CD14-positive monocyte (primary cell): ENCODE data around the gene IGFBP6. TPM values are rescaled to one million over a fixed set of nuclear protein-coding genes. Genes with fewer than 3 reads are reported as not detected.

Experiments
- DNase-seq, 3 donors: peaks; one replicate each; pipeline ENCODE4 v3.0.0-alpha.2; 2011 to 2022
- H2AFZ ChIP-seq: 2 replicates; pipeline ENCODE4 v1.6.0; 2012; ENCODE audit warnings: mild to moderate bottlenecking, low read depth, low read length, inconsistent platforms; ENCODE audit not compliant: insufficient read depth, poor library complexity, severe bottlenecking
- H3K27ac ChIP-seq, 2 donors: 1 replicate in 1 of 2; 2 replicates in 1 of 2; pipeline ENCODE4 v1.5.1; 2012 to 2013; ENCODE audit warnings: low read length in 2 of 2, control low read depth in 1 of 2, inconsistent platforms in 1 of 2, low read depth in 1 of 2, mild to moderate bottlenecking in 1 of 2
- H3K27me3 ChIP-seq, 2 donors: one replicate each; pipeline versions ENCODE4 v1.6.0 to v1.6.1; 2011 to 2013; ENCODE audit warnings: low read length in 2 of 2; ENCODE audit not compliant: control insufficient read depth in 2 of 2, insufficient read depth in 2 of 2
- H3K36me3 ChIP-seq, 2 donors: replicated peaks in 1 of 2; 1 replicate in 1 of 2; 2 replicates in 1 of 2; pipeline versions ENCODE4 v1.5.1 to v1.6.1; 2012 to 2013; ENCODE audit warnings: low read length in 2 of 2, control low read depth in 1 of 2, inconsistent platforms in 1 of 2, mild to moderate bottlenecking in 1 of 2; ENCODE audit not compliant: insufficient read depth in 2 of 2, control insufficient read depth in 1 of 2
- H3K4me1 ChIP-seq, 2 donors: 1 replicate in 1 of 2; 2 replicates in 1 of 2; pipeline versions ENCODE4 v1.5.1 to v1.6.1; 2012 to 2013; ENCODE audit warnings: low read length in 2 of 2, control low read depth in 1 of 2, inconsistent platforms in 1 of 2, mild to moderate bottlenecking in 1 of 2, moderate library complexity in 1 of 2; ENCODE audit not compliant: insufficient read depth in 2 of 2, control insufficient read depth in 1 of 2
- H3K4me2 ChIP-seq: replicated peaks from 2 replicates; pipeline ENCODE3; 2012; ENCODE audit warnings: low read length, moderate library complexity, mild to moderate bottlenecking; ENCODE audit not compliant: poor library complexity, severe bottlenecking; ENCODE audit errors: extremely low read depth
- H3K4me3 ChIP-seq, 3 experiments: fragments of 200-600 bp in 1 of 3; sonication (generic) in 1 of 3; replicated peaks in 1 of 3; 1 replicate in 2 of 3; 2 replicates in 1 of 3; pipeline ENCODE4 v1.5.1; 2011 to 2013; ENCODE audit warnings: low read length in 3 of 3, mild to moderate bottlenecking in 3 of 3, control low read depth in 2 of 3, low read depth in 2 of 3, inconsistent platforms in 1 of 3, moderate library complexity in 1 of 3
- H3K79me2 ChIP-seq: 2 replicates; pipeline ENCODE4 v1.6.0; 2012; ENCODE audit warnings: mild to moderate bottlenecking, control low read depth, inconsistent platforms, low read length, moderate library complexity; ENCODE audit not compliant: insufficient read depth
- H3K9ac ChIP-seq: 2 replicates; pipeline ENCODE4 v1.6.0; 2017; ENCODE audit warnings: low read length, mild to moderate bottlenecking; ENCODE audit not compliant: insufficient read depth, poor library complexity, severe bottlenecking
- H3K9me3 ChIP-seq, 2 donors: replicated peaks in 1 of 2; 1 replicate in 1 of 2; 2 replicates in 1 of 2; pipeline versions ENCODE4 v1.5.1 to v1.6.1; 2012 to 2013; ENCODE audit warnings: low read length in 2 of 2, control low read depth in 1 of 2; ENCODE audit not compliant: control insufficient read depth in 1 of 2, insufficient read depth in 1 of 2
- H4K20me1 ChIP-seq: 2 replicates; pipeline ENCODE4 v1.6.0; 2012; ENCODE audit warnings: mild to moderate bottlenecking, low read length, control low read depth, moderate library complexity; ENCODE audit not compliant: insufficient read depth
- H3K27ac Mint-ChIP-seq, 7 donors: one replicate each; pipeline ENCODE4 v1.8.0; 2020; ENCODE audit warnings: mild to moderate bottlenecking in 7 of 7, mixed read lengths in 7 of 7, moderate library complexity in 6 of 7, inconsistent platforms in 2 of 7
- H3K27me3 Mint-ChIP-seq, 3 donors: one replicate each; pipeline ENCODE4 v1.8.0; 2021 to 2022; ENCODE audit warnings: low read depth in 3 of 3, mild to moderate bottlenecking in 3 of 3, mixed read lengths in 3 of 3, moderate library complexity in 3 of 3, inconsistent platforms in 1 of 3
- H3K36me3 Mint-ChIP-seq, 2 donors: one replicate each; pipeline ENCODE4 v1.8.0; 2020; ENCODE audit warnings: mixed read lengths in 2 of 2, inconsistent platforms in 1 of 2, mild to moderate bottlenecking in 1 of 2
- H3K4me1 Mint-ChIP-seq: one replicate; pipeline ENCODE4 v1.8.0; 2020; ENCODE audit warnings: mild to moderate bottlenecking, mixed read lengths
- H3K4me3 Mint-ChIP-seq, 2 donors: one replicate each; pipeline ENCODE4 v1.8.0; 2020; ENCODE audit warnings: mild to moderate bottlenecking in 2 of 2, mixed read lengths in 2 of 2, moderate library complexity in 1 of 2
- H3K9me3 Mint-ChIP-seq, 7 donors: one replicate each; pipeline ENCODE4 v1.8.0; 2020 to 2022; ENCODE audit warnings: mixed read lengths in 7 of 7, mild to moderate bottlenecking in 6 of 7, moderate library complexity in 6 of 7, inconsistent platforms in 2 of 7
- CTCF ChIP-seq: fragments of 200-600 bp; IDR thresholded peaks from one replicate; pipeline ENCODE4 v1.8.0; 2022; ENCODE audit warnings: antibody characterized with exemption, mild to moderate bottlenecking
- WGBS: methylation state at CpG from one replicate; pipeline ENCODE4 v1.1.5; 2013; ENCODE audit warnings: missing lambda C conversion rate; ENCODE audit not compliant: insufficient coverage; 5-methylcytosine and 5-hydroxymethylcytosine counted together
- intact Hi-C, 2 donors: fragments of 100-400 bp; cut with micrococcal nuclease; formaldehyde crosslinking; loops; one replicate each; pipeline versions ENCODE4 v1.15.0 to v1.15.1; 2023
- polyA plus RNA-seq, 3 donors: library from polyadenylated mRNA; depleted of rRNA in 1 of 3; unstranded in 2 of 3; stranded (reverse) in 1 of 3; fragments of 300-500 nt in 2 of 3; fragments of >200 nt in 1 of 3; fragmentation: Illumina TruSeq in 2 of 3; gene quantifications; 1 replicate in 2 of 3; 2 replicates in 1 of 3; pipeline ENCODE4 v1.2.3, GENCODE V29; 2012 to 2021

The IGFBP6 gene
- polyA plus RNA-seq, 3 donors, result 0.20 TPM; not detected in 2

DNA sequence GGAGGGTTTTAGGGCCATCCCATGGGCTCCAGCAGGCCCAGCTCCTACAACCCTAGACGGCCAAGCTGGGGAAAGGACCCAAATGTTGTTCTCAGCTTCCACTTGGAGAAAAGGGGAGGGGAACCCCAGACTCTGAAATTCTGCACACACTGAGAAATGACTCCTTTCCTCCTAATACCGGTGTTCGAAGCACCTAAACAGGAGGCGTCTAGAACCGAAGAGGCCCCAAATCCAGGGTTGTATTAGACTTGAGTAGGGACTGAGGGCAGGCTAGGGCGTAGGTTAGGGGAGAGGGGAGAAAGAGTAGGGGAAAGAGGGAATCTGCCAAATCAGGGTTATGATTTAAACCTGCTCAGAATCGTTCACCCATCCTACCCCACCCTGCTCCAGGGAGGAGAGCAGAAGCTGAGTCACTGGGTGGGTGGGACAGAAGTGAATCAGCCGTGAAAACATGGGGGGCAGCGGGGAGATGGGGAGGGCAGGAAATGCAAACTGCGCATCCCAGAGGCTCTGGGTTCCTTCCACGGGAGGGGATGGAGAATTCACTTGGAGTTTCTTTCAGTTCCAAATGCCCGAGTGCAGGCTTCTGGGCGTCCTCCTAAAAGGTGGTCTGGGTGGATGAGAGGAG is 1.0 kb downstream of the IGFBP6 start:
- intact Hi-C loops, result loop anchor here in 1 of 2 donors (2.0 to 10.0 kb wide), 2 partner anchors 20 to 54 kb away; partner anchors contain the start of gene SPRYD3
- Histone ChIP-seq H4K20me1 (no peaks in the 10 kb centered on the region), H3K27me3 (peaks cover 15 to 24% of the 10 kb centered on the region in 2 donors), H3K4me1 (peaks cover 64 to 65% of the 10 kb centered on the region in 2 donors), H3K27ac (no peak overlapping the region), H3K9ac (no peak overlapping the region), H2AFZ (peak overlapping the region; percentile 85), H3K36me3 (no peaks in the 10 kb centered on the region), H3K4me3 (peak overlapping the region in 1 of 3 experiments; percentile 75), H3K79me2 (no peaks in the 10 kb centered on the region), H3K9me3 (no peaks in the 10 kb centered on the region), H3K4me2 (peak overlapping the region; percentile 93)
- 46% methylated on average over 5 of the region's 13 CpGs for WGBS
- no peak for TF ChIP-seq CTCF
- H3K4me3 Mint-ChIP-seq, result peak overlapping the region; percentile 74 to 94
- H3K9me3 Mint-ChIP-seq, result peaks cover 0 to 4% (median 0%) of the 10 kb centered on the region in 7 donors
- peaks cover 0 to 13% of the 10 kb centered on the region in 2 donors for H3K36me3 Mint-ChIP-seq
- H3K27ac Mint-ChIP-seq, result peak overlapping the region in 6 of 7 donors; percentile 31 to 78 (median 56)
- peaks cover 56% of the 10 kb centered on the region for H3K4me1 Mint-ChIP-seq
- peak in 1 of 3 donors; percentile 25 for DNase-seq
- H3K27me3 Mint-ChIP-seq, result peaks cover 29 to 34% (median 33%) of the 10 kb centered on the region in 3 donors

DNA sequence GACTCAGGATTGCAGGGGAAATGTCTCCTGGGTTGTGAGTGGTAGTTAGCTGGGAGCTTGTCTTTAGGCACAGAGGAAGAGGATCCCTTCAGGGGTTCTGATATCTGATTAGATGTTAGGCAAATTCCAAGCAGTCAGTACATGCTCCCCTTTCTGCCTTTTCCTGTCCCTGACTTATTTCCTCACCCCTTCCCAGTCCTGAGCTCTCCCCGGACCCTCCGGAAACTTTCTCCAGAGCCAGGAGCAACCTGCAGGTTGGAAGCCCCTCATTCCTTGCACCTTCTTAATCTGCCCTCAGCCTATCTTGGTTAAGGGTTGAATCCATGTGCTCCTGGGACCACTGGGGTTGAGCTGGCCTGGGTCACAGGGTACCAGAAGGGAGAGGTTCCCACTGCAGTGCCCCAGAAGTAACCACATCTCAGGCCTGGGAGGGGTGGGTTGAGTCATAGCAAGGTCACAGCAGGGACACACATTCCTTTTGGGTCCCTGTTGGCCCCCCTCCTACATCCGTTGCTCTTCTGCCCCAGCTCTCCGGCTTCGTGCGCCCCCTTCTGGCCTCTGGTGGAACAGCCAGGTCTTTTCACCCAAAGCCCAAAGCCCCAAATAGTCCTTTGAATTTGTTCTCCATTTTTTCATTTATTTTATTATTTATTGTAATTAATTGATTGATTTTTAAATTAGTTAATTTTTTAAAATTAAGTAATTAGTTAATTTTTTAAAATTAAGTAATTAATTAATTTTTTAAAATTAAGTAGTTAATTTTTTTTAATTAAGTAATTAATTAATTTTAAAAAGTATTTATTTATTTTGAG is 1.8 kb downstream of the IGFBP6 start:
- intact Hi-C loops, result loop anchor here in 1 of 2 donors (1.0 to 10.0 kb wide), 3 partner anchors 20 to 54 kb away; partner anchors contain the start of gene SPRYD3
- peak; percentile 94 for TF ChIP-seq CTCF
- peaks cover 55% of the 10 kb centered on the region for H3K4me1 Mint-ChIP-seq
- peaks cover 0 to 13% of the 10 kb centered on the region in 2 donors for H3K36me3 Mint-ChIP-seq
- peaks cover 0 to 4% (median 0%) of the 10 kb centered on the region in 7 donors for H3K9me3 Mint-ChIP-seq
- peak; percentile 90 to 96 (median 90) for DNase-seq
- Histone ChIP-seq H4K20me1 (no peaks in the 10 kb centered on the region), H3K27me3 (peaks cover 15 to 24% of the 10 kb centered on the region in 2 donors), H3K4me2 (peak overlapping the region; percentile 93), H3K27ac (no peak overlapping the region), H3K9ac (no peak overlapping the region), H3K36me3 (no peaks in the 10 kb centered on the region), H3K9me3 (no peaks in the 10 kb centered on the region), H3K4me3 (no peak overlapping the region), H3K4me1 (peaks cover 64% of the 10 kb centered on the region in 2 donors), H3K79me2 (no peaks in the 10 kb centered on the region), H2AFZ (no peak overlapping the region)
- peak overlapping the region; percentile 43 to 94 for H3K4me3 Mint-ChIP-seq
- H3K27me3 Mint-ChIP-seq, result peaks cover 28 to 35% (median 34%) of the 10 kb centered on the region in 3 donors
- no CpG with 5 or more reads among the region's 6 CpGs for WGBS
- H3K27ac Mint-ChIP-seq, result peak overlapping the region in 6 of 7 donors; percentile 36 to 85 (median 63)
